Measurements from ENCODE around the gene TIMMDC1. TPM values are rescaled to one million over a fixed set of nuclear protein-coding genes. Genes with fewer than 3 reads are reported as not detected.
"Not testable (repeated sequence)": the region's sequence is repeated elsewhere in the genome, so short reads cannot be mapped to it uniquely, and the experiment has no call there.

TIMMDC1 gene
- total RNA-seq, 1 donor from 2014 or later: 302 TPM

DNA sequence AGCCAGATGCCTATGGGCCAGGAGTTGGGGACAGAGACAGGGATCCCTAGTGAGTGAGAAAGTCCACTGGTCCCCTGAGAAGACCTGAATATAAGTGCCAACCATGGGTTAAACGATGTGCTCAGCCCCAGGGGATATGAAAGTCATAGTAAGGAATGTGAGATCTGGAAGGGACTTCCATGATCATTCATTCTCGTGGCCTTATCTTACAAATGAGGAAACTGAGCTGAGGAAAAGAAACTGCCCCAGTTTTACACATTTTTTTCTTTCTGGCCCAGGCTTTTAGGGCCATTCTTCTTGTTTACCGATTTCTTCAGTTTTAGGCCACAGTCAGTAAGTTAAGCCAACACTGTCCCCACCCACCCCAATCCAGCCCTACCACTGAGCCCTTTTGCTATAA, 50.0 kb downstream of the TIMMDC1 start:
- Histone ChIP-seq H3K9me3 (replicated peaks) (no peaks in the 10 kb centered on the region), H3K4me3 (no peak overlapping the region), H3K27ac (replicated peaks) (no peak overlapping the region), H3K36me3 (no peaks in the 10 kb centered on the region), H3K4me1 (no peaks in the 10 kb centered on the region), H3K27me3 (ENCODE audit: low read depth) (no peaks in the 10 kb centered on the region)
- DNase-seq: no peak
- intact Hi-C loops (cut with micrococcal nuclease): no loop called here
- TF ChIP-seq, protein P1, sequence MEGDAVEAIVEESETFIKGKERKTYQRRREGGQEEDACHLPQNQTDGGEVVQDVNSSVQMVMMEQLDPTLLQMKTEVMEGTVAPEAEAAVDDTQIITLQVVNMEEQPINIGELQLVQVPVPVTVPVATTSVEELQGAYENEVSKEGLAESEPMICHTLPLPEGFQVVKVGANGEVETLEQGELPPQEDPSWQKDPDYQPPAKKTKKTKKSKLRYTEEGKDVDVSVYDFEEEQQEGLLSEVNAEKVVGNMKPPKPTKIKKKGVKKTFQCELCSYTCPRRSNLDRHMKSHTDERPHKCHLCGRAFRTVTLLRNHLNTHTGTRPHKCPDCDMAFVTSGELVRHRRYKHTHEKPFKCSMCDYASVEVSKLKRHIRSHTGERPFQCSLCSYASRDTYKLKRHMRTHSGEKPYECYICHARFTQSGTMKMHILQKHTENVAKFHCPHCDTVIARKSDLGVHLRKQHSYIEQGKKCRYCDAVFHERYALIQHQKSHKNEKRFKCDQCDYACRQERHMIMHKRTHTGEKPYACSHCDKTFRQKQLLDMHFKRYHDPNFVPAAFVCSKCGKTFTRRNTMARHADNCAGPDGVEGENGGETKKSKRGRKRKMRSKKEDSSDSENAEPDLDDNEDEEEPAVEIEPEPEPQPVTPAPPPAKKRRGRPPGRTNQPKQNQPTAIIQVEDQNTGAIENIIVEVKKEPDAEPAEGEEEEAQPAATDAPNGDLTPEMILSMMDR (IDR thresholded peaks at IDR 0.05; ENCODE audit: borderline replicate concordance): no peak

DNA sequence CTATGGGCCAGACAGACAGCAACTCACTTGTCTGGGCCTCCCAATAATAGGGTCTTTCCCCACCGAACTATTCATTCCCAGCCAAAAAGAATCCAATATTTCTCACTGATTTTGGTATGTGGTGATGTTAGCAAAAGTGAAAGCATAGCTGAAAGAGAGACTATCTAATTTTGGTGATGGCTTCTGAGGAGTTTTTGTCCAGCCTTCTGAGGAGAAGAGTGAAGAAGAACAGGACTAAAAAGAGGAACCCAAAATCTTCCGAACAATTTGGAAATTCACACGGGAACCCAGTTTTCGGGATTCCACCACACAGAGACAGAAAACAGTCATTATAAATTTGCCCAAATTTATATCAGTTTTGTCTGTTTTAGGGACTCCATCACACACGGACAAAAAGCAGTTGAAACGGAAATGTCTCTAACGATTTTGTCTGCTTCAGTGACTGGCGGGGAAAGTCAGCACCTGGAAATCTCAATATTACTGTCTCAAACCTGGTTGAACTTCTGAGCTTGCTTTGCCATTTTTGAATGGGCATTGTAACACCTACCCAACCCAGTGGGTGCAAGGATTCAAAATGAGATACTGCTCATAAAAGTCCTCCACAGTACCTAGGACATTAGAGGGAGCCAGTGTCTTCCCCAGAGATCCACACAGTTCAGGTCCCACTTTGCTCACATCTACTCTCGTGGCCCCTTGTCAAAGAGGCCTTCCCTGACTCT, 52.0 kb downstream of the TIMMDC1 start:
- H3K4me1 ChIP-seq: no peaks in the 10 kb centered on the region
- intact Hi-C loops (cut with micrococcal nuclease): no loop called here
- no peak overlapping the region for H3K27ac ChIP-seq (replicated peaks)
- no peak for DNase-seq
- H3K27me3 ChIP-seq (ENCODE audit: low read depth): no peaks in the 10 kb centered on the region
- no peaks in the 10 kb centered on the region for H3K9me3 ChIP-seq (replicated peaks)
- TF ChIP-seq, protein P1 (IDR thresholded peaks at IDR 0.05; ENCODE audit: borderline replicate concordance): peak; percentile 44
- no peak overlapping the region for H3K4me3 ChIP-seq
- H3K36me3 ChIP-seq: no peaks in the 10 kb centered on the region

DNA sequence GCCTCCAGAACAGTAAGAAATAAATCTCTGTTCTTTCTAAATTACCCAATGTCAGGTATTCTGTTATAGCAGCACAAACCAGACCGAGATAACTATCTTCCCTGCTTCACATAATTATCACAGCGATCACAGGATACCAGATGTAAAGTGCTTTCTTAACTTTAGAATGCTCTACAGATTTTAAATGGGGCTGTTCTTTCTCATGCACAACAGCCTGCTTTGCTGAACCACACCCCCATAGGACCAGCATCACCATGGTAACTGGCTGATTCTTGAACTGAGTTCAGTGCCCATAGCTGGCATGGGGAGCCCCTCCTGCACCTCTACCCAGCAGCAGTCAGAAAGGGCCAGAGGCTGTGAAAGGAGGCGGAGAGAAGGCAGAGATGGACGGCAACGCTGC, 53.3 kb downstream of the TIMMDC1 start:
- no peak for DNase-seq
- intact Hi-C loops (cut with micrococcal nuclease): no loop called here
- H3K4me3 ChIP-seq: no peak overlapping the region
- TF ChIP-seq, protein P1 (IDR thresholded peaks at IDR 0.05; ENCODE audit: borderline replicate concordance): no peak
- H3K4me1 ChIP-seq: no peaks in the 10 kb centered on the region
- no peaks in the 10 kb centered on the region for H3K27me3 ChIP-seq (ENCODE audit: low read depth)
- H3K9me3 ChIP-seq (replicated peaks): no peaks in the 10 kb centered on the region
- H3K36me3 ChIP-seq: no peaks in the 10 kb centered on the region
- no peak overlapping the region for H3K27ac ChIP-seq (replicated peaks)

DNA sequence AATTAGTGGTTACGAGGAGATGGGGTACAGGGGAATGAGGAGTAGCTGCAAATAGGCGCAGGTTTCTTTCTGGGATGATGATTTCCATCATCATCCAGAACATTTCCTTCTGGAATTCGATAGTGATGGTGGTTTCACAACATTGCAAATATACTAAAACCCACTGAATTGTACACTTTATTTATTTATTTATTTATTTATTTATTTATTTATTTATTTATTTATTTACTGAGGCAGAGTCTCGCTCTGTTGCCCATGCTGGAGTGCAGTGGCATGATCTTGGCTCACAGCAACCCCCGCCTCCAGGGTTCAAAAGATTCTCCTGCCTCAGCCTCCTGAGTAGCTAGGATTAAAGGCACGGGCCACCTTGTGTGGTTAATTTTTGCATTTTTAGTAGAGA, 54.6 kb downstream of the TIMMDC1 start:
- H3K4me1 ChIP-seq; intact Hi-C loops (cut with micrococcal nuclease); H3K4me3 ChIP-seq; H3K36me3 ChIP-seq; H3K27me3 ChIP-seq (ENCODE audit: low read depth); DNase-seq; H3K27ac ChIP-seq (replicated peaks); H3K9me3 ChIP-seq (replicated peaks): not testable (repeated sequence)

DNA sequence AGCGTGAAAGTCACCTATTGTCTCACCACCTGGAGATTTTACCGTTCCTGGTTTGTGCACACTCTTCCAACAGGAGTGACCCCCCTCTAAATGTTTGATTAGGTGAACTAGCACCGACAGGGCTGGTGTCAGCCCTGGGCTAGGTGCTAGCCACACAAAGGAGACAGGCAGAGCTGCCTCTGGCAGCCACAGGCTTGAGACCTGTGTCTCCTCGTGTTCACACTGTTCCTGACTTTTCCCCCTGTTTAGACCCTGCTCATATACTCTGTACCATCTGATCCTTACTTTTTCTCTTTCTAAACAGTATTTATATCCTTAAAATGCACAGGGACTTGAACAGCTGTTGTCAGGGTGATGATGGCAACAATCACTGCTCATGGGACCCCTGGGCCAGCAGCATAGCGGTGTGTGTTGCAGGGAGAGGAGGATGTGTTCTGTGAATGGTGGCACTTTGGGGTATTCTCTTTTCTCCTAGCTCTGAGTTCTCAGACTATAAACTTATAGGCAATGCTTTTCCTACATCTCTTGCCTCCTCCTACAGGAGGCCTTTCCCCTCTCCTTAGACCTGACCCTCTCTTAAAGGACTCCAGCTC, 55.6 kb downstream of the TIMMDC1 start:
- H3K4me1 ChIP-seq: no peaks in the 10 kb centered on the region
- H3K4me3 ChIP-seq: no peak overlapping the region
- no peak for DNase-seq
- no peaks in the 10 kb centered on the region for H3K9me3 ChIP-seq (replicated peaks)
- intact Hi-C loops (cut with micrococcal nuclease): no loop called here
- TF ChIP-seq, protein P1 (IDR thresholded peaks at IDR 0.05; ENCODE audit: borderline replicate concordance): no peak
- no peaks in the 10 kb centered on the region for H3K27me3 ChIP-seq (ENCODE audit: low read depth)
- no peak overlapping the region for H3K27ac ChIP-seq (replicated peaks)
- H3K36me3 ChIP-seq: no peaks in the 10 kb centered on the region

DNA sequence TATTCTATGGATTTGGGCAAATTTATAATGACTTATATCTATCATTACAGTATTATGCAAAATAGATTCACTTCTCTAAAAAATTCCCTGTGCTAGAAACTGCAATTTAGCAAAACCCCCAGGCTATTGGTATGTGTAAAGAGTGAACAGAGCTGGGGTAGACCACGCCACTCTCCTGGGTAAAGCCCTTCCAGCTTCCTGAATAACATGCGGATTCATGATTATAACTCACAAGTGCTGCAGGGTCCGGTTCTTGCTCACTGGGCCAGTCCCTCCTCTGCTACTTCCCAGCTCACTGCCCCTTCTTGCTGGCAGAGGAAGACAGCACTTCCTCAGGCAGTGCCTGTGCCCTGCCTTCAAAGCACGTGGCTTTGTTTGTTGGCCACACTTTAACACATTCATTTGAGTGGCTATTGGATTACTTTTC, 57.0 kb downstream of the TIMMDC1 start:
- TF ChIP-seq, protein P1 (IDR thresholded peaks at IDR 0.05; ENCODE audit: borderline replicate concordance): no peak
- H3K27me3 ChIP-seq (ENCODE audit: low read depth): no peaks in the 10 kb centered on the region
- no peaks in the 10 kb centered on the region for H3K4me1 ChIP-seq
- H3K36me3 ChIP-seq: no peaks in the 10 kb centered on the region
- H3K27ac ChIP-seq (replicated peaks): no peak overlapping the region
- no peaks in the 10 kb centered on the region for H3K9me3 ChIP-seq (replicated peaks)
- peak; percentile 18 for DNase-seq
- no peak overlapping the region for H3K4me3 ChIP-seq
- intact Hi-C loops (cut with micrococcal nuclease): no loop called here

All from left ventricle myocardium inferior (tissue), 1 donor.